Hepatocyte (in vitro differentiated cells): Measurements from ENCODE around the gene OR8B2. TPM values are rescaled to one million over a fixed set of nuclear protein-coding genes. Genes with fewer than 3 reads are reported as not detected.
A peak's percentile ranks its signal among the peaks of the same experiment; 100 is the strongest.
"Not testable (repeated sequence)": the region's sequence is repeated elsewhere in the genome, so short reads cannot be mapped to it uniquely, and the experiment has no call there.

ENCODE experiments used
- DNase-seq: peaks from one replicate; pipeline ENCODE4 v3.0.0-alpha.2; 2016; ENCODE audit warnings: low spot score
- H2AFZ ChIP-seq: fragments of 200-600 bp; sonication (generic); 2 replicates; pipeline ENCODE4 v1.6.0; 2016; ENCODE audit warnings: antibody characterized with exemption, mild to moderate bottlenecking
- H3K27ac ChIP-seq: fragments of 200-600 bp; sonication (generic); 2 replicates; pipeline ENCODE4 v1.5.1; 2016; ENCODE audit warnings: mild to moderate bottlenecking
- H3K27me3 ChIP-seq: fragments of 200-600 bp; sonication (generic); 2 replicates; pipeline ENCODE4 v1.6.1; 2016
- H3K36me3 ChIP-seq: fragments of 200-600 bp; sonication (generic); replicated peaks from 2 replicates; pipeline ENCODE4 v1.5.1; 2016; ENCODE audit warnings: low read depth; ENCODE audit not compliant: insufficient read depth
- H3K4me1 ChIP-seq: fragments of 200-600 bp; sonication (generic); 2 replicates; pipeline ENCODE4 v1.5.1; 2016; ENCODE audit warnings: mild to moderate bottlenecking, moderate library complexity; ENCODE audit not compliant: insufficient read depth
- H3K4me2 ChIP-seq: fragments of 200-600 bp; sonication (generic); 2 replicates; pipeline ENCODE4 v1.6.0; 2016
- H3K4me3 ChIP-seq: fragments of 200-600 bp; sonication (generic); 2 replicates; pipeline ENCODE4 v1.5.1; 2016; ENCODE audit warnings: mild to moderate bottlenecking
- H3K79me2 ChIP-seq: fragments of 200-600 bp; sonication (generic); 2 replicates; pipeline ENCODE4 v1.6.0; 2017; ENCODE audit warnings: mild to moderate bottlenecking
- H3K9me2 ChIP-seq: fragments of 200-600 bp; sonication (generic); replicated peaks from 2 replicates; pipeline ENCODE4 v1.6.0; 2017; ENCODE audit warnings: mild to moderate bottlenecking; ENCODE audit not compliant: insufficient read depth
- H3K9me3 ChIP-seq: fragments of 200-600 bp; sonication (generic); 2 replicates; pipeline ENCODE4 v1.5.1; 2016; ENCODE audit warnings: low read depth, mild to moderate bottlenecking
- H4K20me1 ChIP-seq: fragments of 200-600 bp; sonication (generic); 2 replicates; pipeline ENCODE4 v1.6.0; 2016; ENCODE audit warnings: mild to moderate bottlenecking; ENCODE audit not compliant: insufficient read depth, poor library complexity, severe bottlenecking
- CTCF ChIP-seq: fragments of 200-600 bp; sonication (generic); IDR thresholded peaks from 2 replicates; pipeline ENCODE4 v1.5.1; 2016; ENCODE audit warnings: antibody characterized with exemption, mild to moderate bottlenecking; ENCODE audit not compliant: poor library complexity
- EZH2 ChIP-seq: fragments of 200-600 bp; sonication (generic); IDR thresholded peaks from 2 replicates; pipeline ENCODE4 v1.6.1; 2016; ENCODE audit warnings: antibody characterized with exemption, mild to moderate bottlenecking, borderline replicate concordance
- EZH2phosphoT487 ChIP-seq: fragments of 200-600 bp; sonication (generic); IDR thresholded peaks from one replicate; pipeline ENCODE4 v1.6.1; 2018; ENCODE audit warnings: antibody characterized with exemption, mild to moderate bottlenecking, low read depth, moderate library complexity; ENCODE audit not compliant: unreplicated experiment, severe bottlenecking
- WGBS: methylation state at CpG from one replicate; pipeline ENCODE4 v1.1.6; 2016; ENCODE audit warnings: low lambda C conversion rate; ENCODE audit errors: missing lambda C conversion rate; 5-methylcytosine and 5-hydroxymethylcytosine counted together
- polyA plus RNA-seq: library from polyadenylated mRNA; unstranded; fragments of >200 nt; fragmentation: Nextera tagmentation; extraction: Ambion mirVana; gene quantifications from 2 replicates; pipeline ENCODE4 v1.2.1, GENCODE V29; 2016
- total RNA-seq: library from RNA; depleted of rRNA; stranded (reverse); fragments of >200 nt; gene quantifications from 2 replicates; pipeline ENCODE4 v1.2.3, GENCODE V29; 2014

The OR8B2 gene
- total and polyA plus RNA-seq, 2 experiments from 2014 or later, result not detected

GRCh38 chr11:124421043-124421442 is 36.7 kb upstream of the OR8B2 start:
- H3K4me3 ChIP-seq, result no peak overlapping the region
- H3K4me2 ChIP-seq, result no peak overlapping the region
- DNase-seq, result no peak
- H3K27ac ChIP-seq, result no peak overlapping the region
- no peaks in the 10 kb centered on the region for H4K20me1 ChIP-seq
- no peaks in the 10 kb centered on the region for H3K79me2 ChIP-seq
- H3K27me3 ChIP-seq, result peaks cover 10% of the 10 kb centered on the region
- TF ChIP-seq CTCF, result no peak
- TF ChIP-seq EZH2phosphoT487, result no peak
- H3K36me3 ChIP-seq, result no peaks in the 10 kb centered on the region
- no peaks in the 10 kb centered on the region for H3K9me2 ChIP-seq
- no peak overlapping the region for H2AFZ ChIP-seq
- WGBS, result 84% methylated on average over 4 of the region's 4 CpGs
- H3K4me1 ChIP-seq, result no peaks in the 10 kb centered on the region
- H3K9me3 ChIP-seq, result no peaks in the 10 kb centered on the region

GRCh38 chr11:124415356-124415923 is 31.1 kb upstream of the OR8B2 start:
- H4K20me1 ChIP-seq, result no peaks in the 10 kb centered on the region
- peak; percentile 61 for DNase-seq
- no peaks in the 10 kb centered on the region for H3K79me2 ChIP-seq
- H3K9me2 ChIP-seq, result no peaks in the 10 kb centered on the region
- TF ChIP-seq EZH2 (no peak), CTCF (peak; percentile 62)
- no peak overlapping the region for H2AFZ ChIP-seq
- H3K27ac ChIP-seq, result no peak overlapping the region
- 28% methylated on average over 5 of the region's 5 CpGs for WGBS
- no peak overlapping the region for H3K4me2 ChIP-seq
- H3K4me3 ChIP-seq, result no peak overlapping the region
- no peaks in the 10 kb centered on the region for H3K9me3 ChIP-seq
- no peaks in the 10 kb centered on the region for H3K4me1 ChIP-seq
- peaks cover 8% of the 10 kb centered on the region for H3K27me3 ChIP-seq
- H3K36me3 ChIP-seq, result no peaks in the 10 kb centered on the region

GRCh38 chr11:124409906-124410305 is 25.6 kb upstream of the OR8B2 start:
- Histone ChIP-seq H3K27ac (no peak overlapping the region), H3K4me1 (no peaks in the 10 kb centered on the region), H2AFZ (no peak overlapping the region), H3K79me2 (no peaks in the 10 kb centered on the region), H3K9me2 (no peaks in the 10 kb centered on the region), H3K4me2 (no peak overlapping the region), H4K20me1 (no peaks in the 10 kb centered on the region), H3K36me3 (no peaks in the 10 kb centered on the region), H3K4me3 (no peak overlapping the region), H3K9me3 (no peaks in the 10 kb centered on the region), H3K27me3 (peaks cover 9% of the 10 kb centered on the region)
- DNase-seq, result no peak
- WGBS, result 73% methylated on average over 7 of the region's 7 CpGs
- TF ChIP-seq EZH2 (no peak), EZH2phosphoT487 (no peak), CTCF (no peak)

GRCh38 chr11:124405581-124405980 is 21.3 kb upstream of the OR8B2 start:
- TF ChIP-seq EZH2 (no peak), CTCF (no peak), EZH2phosphoT487 (no peak)
- no peaks in the 10 kb centered on the region for H4K20me1 ChIP-seq
- H3K4me2 ChIP-seq, result no peak overlapping the region
- no peaks in the 10 kb centered on the region for H3K4me1 ChIP-seq
- WGBS, result 85% methylated on average over 2 of the region's 2 CpGs
- DNase-seq, result no peak
- no peak overlapping the region for H3K27ac ChIP-seq
- H2AFZ ChIP-seq, result no peak overlapping the region
- no peaks in the 10 kb centered on the region for H3K36me3 ChIP-seq
- no peaks in the 10 kb centered on the region for H3K9me3 ChIP-seq
- peaks cover 9% of the 10 kb centered on the region for H3K27me3 ChIP-seq
- no peaks in the 10 kb centered on the region for H3K79me2 ChIP-seq
- H3K9me2 ChIP-seq, result no peaks in the 10 kb centered on the region
- no peak overlapping the region for H3K4me3 ChIP-seq

- H3K27ac ChIP-seq, DNase-seq, H4K20me1 ChIP-seq, H3K4me2 ChIP-seq, H3K27me3 ChIP-seq, H3K9me3 ChIP-seq, H3K4me3 ChIP-seq, H3K79me2 ChIP-seq, H3K9me2 ChIP-seq, H3K4me1 ChIP-seq, H3K36me3 ChIP-seq, H2AFZ ChIP-seq: not testable (repeated sequence)
- 100% methylated on average over 9 of the region's 27 CpGs for WGBS
Measured at GRCh38 chr11:124403186-124403585, 18.9 kb upstream of the OR8B2 start.
